Measurements from ENCODE around the gene AMPD1.

DNA sequence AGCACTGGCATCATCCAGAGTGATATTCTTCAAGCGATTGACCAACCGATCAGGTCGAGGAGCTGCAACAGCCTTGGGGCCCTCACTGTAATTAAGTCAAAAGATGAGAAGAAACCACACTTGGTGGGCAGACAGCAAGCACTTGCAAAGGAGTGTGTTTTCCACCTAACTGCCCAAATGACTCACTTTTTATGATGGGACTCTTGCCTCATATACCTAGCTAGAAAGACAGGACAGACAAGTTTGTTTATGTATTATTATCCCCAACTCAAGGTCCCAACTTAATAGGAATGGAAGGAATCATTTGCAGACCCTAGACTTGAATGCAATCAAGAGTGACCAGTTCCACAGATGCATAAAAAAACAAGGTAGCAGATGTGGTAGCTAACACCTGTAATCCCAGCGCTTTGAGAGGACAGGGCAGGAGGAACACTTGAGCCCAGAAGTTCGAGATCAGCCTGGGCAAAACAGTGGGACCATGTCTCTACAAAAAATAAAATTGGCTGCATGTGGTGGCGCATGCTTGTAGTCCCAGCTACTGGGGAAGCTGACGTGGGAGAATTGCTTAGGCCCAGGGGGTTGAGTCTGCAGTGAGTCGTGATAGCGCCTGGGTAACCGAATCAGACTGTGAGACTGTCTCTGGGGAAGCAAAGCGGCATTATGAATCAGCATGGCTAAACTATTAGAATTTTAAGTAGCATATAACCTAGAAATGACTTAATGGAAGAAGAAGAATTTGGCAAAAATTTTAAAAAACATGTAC, 23.5 kb upstream of the AMPD1 start:
- TF ChIP-seq, protein P1, sequence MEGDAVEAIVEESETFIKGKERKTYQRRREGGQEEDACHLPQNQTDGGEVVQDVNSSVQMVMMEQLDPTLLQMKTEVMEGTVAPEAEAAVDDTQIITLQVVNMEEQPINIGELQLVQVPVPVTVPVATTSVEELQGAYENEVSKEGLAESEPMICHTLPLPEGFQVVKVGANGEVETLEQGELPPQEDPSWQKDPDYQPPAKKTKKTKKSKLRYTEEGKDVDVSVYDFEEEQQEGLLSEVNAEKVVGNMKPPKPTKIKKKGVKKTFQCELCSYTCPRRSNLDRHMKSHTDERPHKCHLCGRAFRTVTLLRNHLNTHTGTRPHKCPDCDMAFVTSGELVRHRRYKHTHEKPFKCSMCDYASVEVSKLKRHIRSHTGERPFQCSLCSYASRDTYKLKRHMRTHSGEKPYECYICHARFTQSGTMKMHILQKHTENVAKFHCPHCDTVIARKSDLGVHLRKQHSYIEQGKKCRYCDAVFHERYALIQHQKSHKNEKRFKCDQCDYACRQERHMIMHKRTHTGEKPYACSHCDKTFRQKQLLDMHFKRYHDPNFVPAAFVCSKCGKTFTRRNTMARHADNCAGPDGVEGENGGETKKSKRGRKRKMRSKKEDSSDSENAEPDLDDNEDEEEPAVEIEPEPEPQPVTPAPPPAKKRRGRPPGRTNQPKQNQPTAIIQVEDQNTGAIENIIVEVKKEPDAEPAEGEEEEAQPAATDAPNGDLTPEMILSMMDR (optimal IDR thresholded peaks at IDR 0.05 in 1 of 3, IDR thresholded peaks at IDR 0.05 in 1 of 3, conservative IDR thresholded peaks at IDR 0.05 in 1 of 3; ENCODE audit: extremely low read depth in 1 of 3, insufficient read depth in 2 of 3, low read length in 3 of 3), result no peak
- TF ChIP-seq EZH2 (IDR thresholded peaks at IDR 0.05; ENCODE audit: low read length), result no peak

Data from keratinocyte (primary cell).